ENCODE data around the gene VDAC1. TPM values are rescaled to one million over a fixed set of nuclear protein-coding genes. Genes with fewer than 3 reads are reported as not detected.
"Not testable (repeated sequence)": the region's sequence is repeated elsewhere in the genome, so short reads cannot be mapped to it uniquely, and the experiment has no call there.

The VDAC1 gene
- total RNA-seq, 1 donor from 2014 or later, result 281 TPM

DNA sequence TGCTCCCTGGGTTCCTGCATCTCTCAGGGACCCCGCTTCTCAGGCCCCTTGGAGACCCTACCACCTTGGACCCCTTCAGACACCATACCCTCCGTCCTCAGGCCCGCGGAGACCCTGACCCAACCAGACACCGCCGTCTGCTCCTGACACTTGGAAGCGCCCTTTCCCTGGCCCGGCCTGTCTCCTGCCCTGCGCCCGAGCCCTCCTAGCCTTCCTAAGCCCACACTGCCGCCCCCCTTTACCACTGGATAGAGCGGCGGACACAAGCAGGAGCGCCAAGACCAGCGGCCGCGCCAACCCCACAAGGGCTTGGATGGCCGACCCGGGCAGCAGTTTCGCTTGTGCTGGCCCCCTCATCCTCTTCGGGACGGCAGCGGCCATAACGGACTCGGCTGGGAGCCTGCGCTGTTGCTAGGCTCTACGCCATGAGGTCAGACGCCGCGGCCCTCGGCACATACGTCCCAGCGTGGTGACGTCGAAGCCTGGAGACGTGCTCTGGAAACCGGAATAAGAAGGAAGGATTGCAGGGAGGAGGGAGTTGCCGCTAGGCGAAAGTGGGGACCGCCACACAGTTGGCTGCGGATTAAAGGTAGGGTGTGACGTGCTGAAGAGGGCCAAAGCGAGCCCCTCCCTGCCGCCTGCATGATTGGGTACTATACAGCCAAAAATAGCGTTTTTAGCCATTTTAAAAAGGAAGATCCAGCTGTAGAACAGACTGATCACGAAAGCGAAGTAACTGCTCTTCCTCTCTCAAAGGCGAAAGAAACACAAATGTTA, 36.4 kb downstream of the VDAC1 start, which contains the start of gene C5orf15:
C5orf15 (minus strand) TSS at position 422 of the 777 bp plus-strand sequence; CDS start at position 381, 41 bp downstream.
- peak; percentile 90 to 98 for DNase-seq (ENCODE audit: low read depth in 2 of 2)

DNA sequence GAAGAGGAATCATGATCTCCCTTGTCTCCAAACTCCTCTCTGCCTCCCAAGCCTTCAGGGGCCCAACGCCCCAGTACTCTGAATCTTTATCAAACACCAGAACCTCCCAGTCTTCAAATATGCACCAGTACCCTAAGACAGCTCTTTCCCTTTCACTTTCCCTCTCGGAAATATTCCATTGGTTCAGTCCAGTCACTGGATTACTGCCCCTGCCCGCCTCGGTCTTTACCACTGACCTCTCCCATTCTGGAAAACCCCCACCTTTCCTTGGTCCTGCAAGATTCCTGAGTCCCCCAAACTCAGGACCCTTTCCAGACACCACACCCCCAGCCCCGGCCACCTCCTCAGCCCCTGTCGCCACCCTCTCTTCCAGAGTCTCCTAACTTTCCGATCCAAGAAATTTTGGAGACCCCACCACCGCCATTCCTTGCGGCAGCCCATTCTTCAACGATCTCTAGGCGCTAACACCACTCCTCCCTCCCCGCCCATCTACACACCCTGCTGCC, 37.0 kb downstream of the VDAC1 start:
- peak in 1 of 2 donors; percentile 51 for DNase-seq (ENCODE audit: low read depth in 2 of 2)

DNA sequence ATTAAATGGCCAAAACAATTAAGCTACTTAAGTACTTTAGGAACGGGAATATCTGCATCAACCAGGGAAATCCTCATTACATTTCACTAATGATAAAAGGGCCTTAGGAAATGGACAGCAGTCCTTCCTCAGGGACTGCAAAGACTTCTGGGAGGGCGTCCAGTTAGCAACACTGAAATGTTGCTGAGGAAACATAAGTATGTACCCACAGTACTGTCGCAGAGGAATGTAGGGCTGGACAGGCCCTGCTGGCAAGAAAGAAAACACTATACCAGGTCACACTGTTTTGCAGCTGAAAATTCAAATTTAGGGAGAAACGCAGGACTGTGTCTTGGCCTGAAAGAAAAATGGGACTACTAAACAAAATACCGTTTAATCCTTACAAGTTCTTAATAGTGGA, 37.7 kb downstream of the VDAC1 start:
- DNase-seq (ENCODE audit: low read depth in 2 of 2), result no peak

GRCh38 chr5:133966090-133966489, 38.7 kb downstream of the VDAC1 start:
- DNase-seq (ENCODE audit: low read depth in 2 of 2), result no peak

- no peak for DNase-seq (ENCODE audit: low read depth in 2 of 2)
These were observed 41.2 kb downstream of the VDAC1 start for GRCh38 chr5:133963493-133964128.

- DNase-seq (ENCODE audit: low read depth in 2 of 2), result peak in 1 of 2 donors; percentile 24
These were observed 41.8 kb downstream of the VDAC1 start for GRCh38 chr5:133962801-133963476.

DNA sequence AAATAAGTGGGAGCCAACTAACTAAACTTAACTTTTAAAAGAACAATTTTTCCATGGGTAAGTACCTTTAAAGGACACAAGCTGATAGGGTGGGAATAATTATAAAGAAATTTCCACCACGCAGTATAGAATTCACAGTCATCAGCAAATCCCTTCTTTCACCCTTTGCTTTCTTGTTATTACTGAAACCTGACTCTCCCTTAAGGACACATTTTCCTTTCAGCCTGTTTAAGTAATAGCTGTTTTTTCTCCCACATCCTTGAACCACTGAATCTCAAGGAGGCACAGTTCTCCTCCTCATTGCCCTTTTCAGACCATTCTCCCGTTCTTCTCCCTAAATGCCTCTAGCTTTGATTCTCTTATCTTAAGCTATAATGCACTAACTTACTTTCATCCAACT, 42.6 kb downstream of the VDAC1 start:
- DNase-seq (ENCODE audit: low read depth in 2 of 2), result no peak

DNA sequence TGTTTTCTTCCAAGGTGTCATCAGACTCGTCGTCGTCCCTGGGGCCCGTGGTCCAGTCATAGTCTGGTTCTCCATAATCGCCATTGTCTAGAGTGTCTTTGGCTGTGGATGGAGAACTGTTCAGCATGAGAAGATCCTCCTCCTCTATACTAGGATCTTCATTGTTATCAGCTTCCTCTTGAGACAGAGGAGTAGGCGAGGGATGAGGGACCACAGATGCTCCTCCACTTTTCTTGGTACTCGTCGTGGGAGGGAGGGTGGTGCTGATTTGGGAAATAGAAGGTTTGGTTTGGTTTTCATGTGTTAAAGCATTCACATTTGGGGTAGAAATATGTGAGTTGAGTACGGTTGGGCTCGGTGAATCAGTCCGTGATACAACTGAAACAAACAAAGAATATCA, 45.1 kb downstream of the VDAC1 start:
- no peak for DNase-seq (ENCODE audit: low read depth in 2 of 2)

GRCh38 chr5:133957591-133957990, 47.2 kb downstream of the VDAC1 start:
- no peak for DNase-seq (ENCODE audit: low read depth in 2 of 2)

GRCh38 chr5:133957080-133957479, 47.7 kb downstream of the VDAC1 start:
- DNase-seq (ENCODE audit: low read depth in 2 of 2), result no peak

DNA sequence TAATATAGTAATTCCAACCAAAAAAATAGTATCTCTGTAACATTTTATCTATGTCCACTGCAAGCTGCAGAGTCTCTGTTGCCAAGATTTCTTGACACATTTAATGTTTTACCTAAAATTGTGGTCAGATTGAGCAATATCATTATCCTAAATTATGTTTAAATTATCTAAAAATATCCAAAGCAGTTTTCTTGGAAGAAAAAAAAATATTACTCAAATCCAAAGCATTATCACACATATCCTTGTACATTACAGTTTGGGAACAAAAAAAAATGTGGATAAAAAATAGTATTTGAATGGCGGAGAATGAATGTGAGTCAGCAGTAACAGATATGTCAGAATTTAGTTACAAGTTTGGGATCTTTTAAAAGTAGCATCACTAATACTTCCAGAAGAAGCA, 48.6 kb downstream of the VDAC1 start:
- DNase-seq (ENCODE audit: low read depth in 2 of 2), result not testable (repeated sequence)

- DNase-seq (ENCODE audit: low read depth in 2 of 2), result no peak
These were observed 51.1 kb downstream of the VDAC1 start for GRCh38 chr5:133953568-133954145.

GRCh38 chr5:133952729-133953567, 51.8 kb downstream of the VDAC1 start:
- DNase-seq (ENCODE audit: low read depth in 2 of 2), result peak; percentile 83 to 86

GRCh38 chr5:133950821-133951612, 53.8 kb downstream of the VDAC1 start:
- DNase-seq (ENCODE audit: low read depth in 2 of 2), result no peak

DNA sequence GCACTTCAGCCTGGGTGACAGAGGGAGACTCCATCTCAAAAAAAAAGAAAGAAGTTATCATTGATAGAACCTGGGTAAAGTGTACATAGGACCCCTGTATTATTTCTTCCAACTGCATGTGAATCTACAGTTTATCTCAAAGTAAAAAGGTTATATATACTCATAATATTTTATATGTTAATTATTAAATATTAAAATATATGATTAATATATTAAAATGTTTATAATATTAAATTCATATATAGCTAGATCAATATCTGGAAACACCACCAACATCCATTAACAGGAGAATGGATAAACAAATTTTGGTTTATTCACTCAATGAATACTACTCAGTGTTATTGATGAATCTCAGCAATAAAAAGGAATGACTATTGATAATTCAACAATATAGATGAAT, 56.1 kb downstream of the VDAC1 start:
- no peak for DNase-seq (ENCODE audit: low read depth in 2 of 2)

- peak in 1 of 2 donors; percentile 43 for DNase-seq (ENCODE audit: low read depth in 2 of 2)
These were observed 57.3 kb downstream of the VDAC1 start for GRCh38 chr5:133947431-133947841.

- no peak for DNase-seq (ENCODE audit: low read depth in 2 of 2)
These were observed 59.2 kb downstream of the VDAC1 start for GRCh38 chr5:133945568-133945967.

GRCh38 chr5:133944263-133945185, 60.3 kb downstream of the VDAC1 start:
- DNase-seq (ENCODE audit: low read depth in 2 of 2), result peak; percentile 57 to 69

- no peak for DNase-seq (ENCODE audit: low read depth in 2 of 2)
These were observed 61.3 kb downstream of the VDAC1 start for GRCh38 chr5:133943475-133943817.
